B cell (primary cell): ENCODE data around the gene PSMA2. TPM values are rescaled to one million over a fixed set of nuclear protein-coding genes. Genes with fewer than 3 reads are reported as not detected.

Experiments used
- ATAC-seq: fragments of 200-7000 bp; cut with Tn5 transposase; one replicate; pipeline ENCODE4 v1.10.0; 2021; ENCODE audit warnings: low read depth, mild to moderate bottlenecking, moderate number of reproducible peaks, moderate library complexity
- CTCF ChIA-PET: fragments of 350-600 bp; sonication (Branson Sonifier 250); formaldehyde crosslinking; loops from one replicate; lab custom pipeline; 2021; ENCODE audit warnings: antibody characterized with exemption, inconsistent platforms; lab: Charles Lee
- POLR2A ChIA-PET: fragments of 350-600 bp; sonication (Branson Sonifier 250); formaldehyde crosslinking; loops from one replicate; lab custom pipeline; 2021; ENCODE audit warnings: antibody characterized with exemption; lab: Charles Lee
- DNase-seq: peaks from one replicate; pipeline ENCODE4 v3.0.0; 2013
- H2AFZ ChIP-seq: 2 replicates; pipeline ENCODE4 v1.6.1; 2012; ENCODE audit warnings: mild to moderate bottlenecking, low read depth, low read length; ENCODE audit not compliant: insufficient read depth, poor library complexity, severe bottlenecking
- H3K27ac ChIP-seq, 2 donors: 1 replicate in 1 of 2; 2 replicates in 1 of 2; pipeline ENCODE4 v1.5.1; 2012 to 2013; ENCODE audit warnings: low read length in 2 of 2, mild to moderate bottlenecking in 2 of 2, moderate library complexity in 1 of 2
- H3K27me3 ChIP-seq, 4 experiments: fragments of 200-600 bp in 1 of 4; sonication (generic) in 1 of 4; replicated peaks in 1 of 4; 1 replicate in 2 of 4; 2 replicates in 2 of 4; pipeline versions ENCODE4 v1.6.1 to v1.7.0; 2013 to 2016; ENCODE audit warnings: low read length in 3 of 4, mild to moderate bottlenecking in 2 of 4, mixed read lengths in 1 of 4, moderate library complexity in 1 of 4; ENCODE audit not compliant: insufficient read depth in 4 of 4, control insufficient read depth in 3 of 4; ENCODE audit errors: control extremely low read depth in 1 of 4
- H3K36me3 ChIP-seq, 2 experiments: replicated peaks in 1 of 2; 1 replicate in 1 of 2; 2 replicates in 1 of 2; pipeline versions ENCODE4 v1.6.1 to v1.7.1; 2013; ENCODE audit warnings: low read length in 1 of 2; ENCODE audit not compliant: insufficient read depth in 2 of 2, control insufficient read depth in 1 of 2; ENCODE audit errors: control extremely low read depth in 1 of 2, extremely low read depth in 1 of 2
- H3K4me1 ChIP-seq, 2 donors: fragments of 200-600 bp in 1 of 2; sonication (generic) in 1 of 2; 1 replicate in 1 of 2; 2 replicates in 1 of 2; pipeline versions ENCODE4 v1.5.1 to v1.6.1; 2013 to 2017; ENCODE audit warnings: low read length in 2 of 2; ENCODE audit not compliant: control insufficient read depth in 2 of 2, insufficient read depth in 2 of 2
- H3K4me2 ChIP-seq: replicated peaks from 2 replicates; pipeline ENCODE3; 2012; ENCODE audit warnings: mild to moderate bottlenecking, low read depth, low read length; ENCODE audit not compliant: poor library complexity, severe bottlenecking
- H3K4me3 ChIP-seq, 5 experiments: fragments of 200-600 bp in 1 of 5; sonication (generic) in 1 of 5; 1 replicate in 3 of 5; 2 replicates in 2 of 5; pipeline versions ENCODE4 v1.5.1 to v1.7.0; 2011 to 2016; ENCODE audit warnings: low read length in 4 of 5, mild to moderate bottlenecking in 4 of 5, low read depth in 2 of 5, control low read depth in 1 of 5, moderate library complexity in 1 of 5; ENCODE audit not compliant: insufficient read depth in 1 of 5; ENCODE audit errors: control extremely low read depth in 1 of 5, extremely low read depth in 1 of 5
- H3K79me2 ChIP-seq: fragments of 200-600 bp; sonication (generic); one replicate; pipeline ENCODE4 v1.6.0; 2016; ENCODE audit warnings: low read length; ENCODE audit not compliant: control insufficient read depth, insufficient read depth
- H3K9ac ChIP-seq: fragments of 200-600 bp; sonication (generic); 2 replicates; pipeline ENCODE4 v1.6.1; 2017; ENCODE audit warnings: mild to moderate bottlenecking, low read length, moderate library complexity
- H3K9me3 ChIP-seq, 3 donors: one replicate each; pipeline versions ENCODE4 v1.6.1 to v1.7.1; 2013; ENCODE audit warnings: low read length in 2 of 3; ENCODE audit not compliant: control insufficient read depth in 2 of 3, insufficient read depth in 1 of 3; ENCODE audit errors: control extremely low read depth in 1 of 3
- H4K20me1 ChIP-seq: 2 replicates; pipeline ENCODE4 v1.6.0; 2012; ENCODE audit warnings: mild to moderate bottlenecking, low read length; ENCODE audit not compliant: insufficient read depth, control insufficient read depth, poor library complexity, severe bottlenecking
- H3K27ac Mint-ChIP-seq: one replicate; pipeline ENCODE4 v1.8.0; 2021; ENCODE audit warnings: mixed read lengths
- H3K27me3 Mint-ChIP-seq: one replicate; pipeline ENCODE4 v1.8.0; 2021; ENCODE audit warnings: mixed read lengths
- H3K4me1 Mint-ChIP-seq: one replicate; pipeline ENCODE4 v1.8.0; 2021; ENCODE audit warnings: mixed read lengths
- H3K4me3 Mint-ChIP-seq: one replicate; pipeline ENCODE4 v1.8.0; 2021; ENCODE audit warnings: mixed read lengths
- H3K9me3 Mint-ChIP-seq: one replicate; pipeline ENCODE4 v1.8.0; 2022; ENCODE audit warnings: mixed read lengths; ENCODE audit not compliant: insufficient read depth
- CTCF ChIP-seq: fragments of 200-600 bp; IDR thresholded peaks from one replicate; pipeline ENCODE4 v1.8.0; 2022; ENCODE audit warnings: antibody characterized with exemption, mild to moderate bottlenecking
- EZH2 ChIP-seq: IDR thresholded peaks from 2 replicates; pipeline ENCODE4 v1.6.1; 2012; ENCODE audit warnings: borderline replicate concordance, low read depth, mild to moderate bottlenecking, moderate library complexity, low read length; ENCODE audit not compliant: insufficient read depth, poor library complexity, severe bottlenecking
- WGBS: methylation state at CpG from one replicate; pipeline ENCODE4 v1.1.5; 2013; ENCODE audit warnings: missing lambda C conversion rate; ENCODE audit not compliant: insufficient coverage; 5-methylcytosine and 5-hydroxymethylcytosine counted together
- intact Hi-C: fragments of 100-400 bp; cut with micrococcal nuclease; formaldehyde crosslinking; loops from one replicate; pipeline ENCODE4 v1.10.0; 2022
- polyA plus RNA-seq: library from polyadenylated mRNA; depleted of rRNA; stranded (reverse); fragments of >200 nt; gene quantifications from 2 replicates; pipeline ENCODE4 v1.2.3, GENCODE V29; 2012
- total RNA-seq, 2 donors: library from RNA; stranded (reverse); fragments of 120-200 nt in 1 of 2; gene quantifications; 1 replicate in 1 of 2; 2 replicates in 1 of 2; pipeline versions ENCODE4 v1.2.3 to v1.2.4, GENCODE V29; 2013 to 2022

PSMA2 gene
- total and polyA plus RNA-seq, 2 donors (not counting 1 experiment from before 2014, with no cell fraction given): 26.3 to 47.8 TPM

- Histone ChIP-seq H3K4me1 (no peaks in the 10 kb centered on the region), H3K27me3 (no peaks in the 10 kb centered on the region), H3K9me3 (peaks cover 0 to 10% (median 1%) of the 10 kb centered on the region in 3 donors), H2AFZ (no peak overlapping the region), H4K20me1 (no peaks in the 10 kb centered on the region), H3K79me2 (no peaks in the 10 kb centered on the region), H3K4me3 (no peak overlapping the region), H3K27ac (no peak overlapping the region), H3K4me2 (no peak overlapping the region), H3K36me3 (no peaks in the 10 kb centered on the region), H3K9ac (no peak overlapping the region)
- no peak for ATAC-seq
- H3K27ac Mint-ChIP-seq: no peak overlapping the region
- TF ChIP-seq CTCF (no peak), EZH2 (no peak)
- H3K27me3 Mint-ChIP-seq: peaks cover 5% of the 10 kb centered on the region
- no peak for DNase-seq
- intact Hi-C loops: no loop called here
- ChIA-PET CTCF (interaction anchor here (1.0 kb wide), 1 partner anchor 11 kb away, joined by 3 read pairs; no protein-coding TSS in a partner anchor), POLR2A (no interaction called here)
- H3K9me3 Mint-ChIP-seq: no peaks in the 10 kb centered on the region
- H3K4me3 Mint-ChIP-seq: no peak overlapping the region
- WGBS: 81% methylated on average over 2 of the region's 4 CpGs
- H3K4me1 Mint-ChIP-seq: no peaks in the 10 kb centered on the region
Measured at GRCh38 chr7:42952328-42952727, 20.4 kb upstream of the PSMA2 start.

- POLR2A ChIA-PET: no interaction called here
- H3K79me2 ChIP-seq: no peaks in the 10 kb centered on the region
- no peaks in the 10 kb centered on the region for H4K20me1 ChIP-seq
- H3K4me1 ChIP-seq: no peaks in the 10 kb centered on the region
- TF ChIP-seq EZH2: no peak
- TF ChIP-seq CTCF: no peak
- H3K9me3 ChIP-seq: peaks cover 0 to 1% (median 0%) of the 10 kb centered on the region in 3 donors
- H2AFZ ChIP-seq: no peak overlapping the region
- no peak overlapping the region for H3K4me2 ChIP-seq
- H3K4me3 Mint-ChIP-seq: no peak overlapping the region
- DNase-seq (no peak), ATAC-seq (no peak)
- no peak overlapping the region for H3K9ac ChIP-seq
- H3K27me3 Mint-ChIP-seq: peaks cover 5% of the 10 kb centered on the region
- no peaks in the 10 kb centered on the region for H3K27me3 ChIP-seq
- no peak overlapping the region for H3K27ac Mint-ChIP-seq
- intact Hi-C loops: no loop called here
- H3K36me3 ChIP-seq: no peaks in the 10 kb centered on the region
- CTCF ChIA-PET: no interaction called here
- H3K27ac ChIP-seq: no peak overlapping the region
- no peak overlapping the region for H3K4me3 ChIP-seq
- WGBS: no CpG with 5 or more reads among the region's 3 CpGs
- H3K4me1 Mint-ChIP-seq: peaks cover 1% of the 10 kb centered on the region
- H3K9me3 Mint-ChIP-seq: no peaks in the 10 kb centered on the region
Measured at GRCh38 chr7:42950417-42950816, 18.4 kb upstream of the PSMA2 start.
